HepG2 (cell line): Measurements from ENCODE around the gene RPL31. TPM values are rescaled to one million over a fixed set of nuclear protein-coding genes. Genes with fewer than 3 reads are reported as not detected.

Source experiments
- BCL6 ChIP-seq: IDR thresholded peaks from 2 replicates; pipeline ENCODE4 v1.6.1; 2016; ENCODE audit warnings: missing genetic modification reagents, missing compliant biosample characterization
- ELF1 ChIP-seq: sonication (generic); formaldehyde crosslinking; IDR thresholded peaks from 2 replicates; pipeline ENCODE4 v1.4.0; 2020; ENCODE audit warnings: missing genetic modification reagents
- KDM5B ChIP-seq: sonication (generic); formaldehyde crosslinking; IDR thresholded peaks from 2 replicates; pipeline ENCODE4 v1.4.0; 2020; ENCODE audit warnings: missing genetic modification reagents, mild to moderate bottlenecking, borderline replicate concordance
- MBD4 ChIP-seq: IDR thresholded peaks from 2 replicates; pipeline ENCODE4 v1.6.1; 2012; ENCODE audit warnings: low read length, inconsistent platforms, borderline replicate concordance
- MED13 ChIP-seq: sonication (generic); formaldehyde crosslinking; IDR thresholded peaks from 2 replicates; pipeline ENCODE4 v1.5.0; 2020; ENCODE audit warnings: missing genetic modification reagents
- MTA1 ChIP-seq: sonication (generic); formaldehyde crosslinking; IDR thresholded peaks from 2 replicates; pipeline ENCODE4 v1.4.0; 2020; ENCODE audit warnings: missing genetic modification reagents, mild to moderate bottlenecking, borderline replicate concordance
- NFE2 ChIP-seq: sonication (generic); formaldehyde crosslinking; IDR thresholded peaks from 2 replicates; pipeline ENCODE4 v1.4.0; 2020; ENCODE audit warnings: missing genetic modification reagents
- NR0B2 ChIP-seq: sonication (generic); formaldehyde crosslinking; IDR thresholded peaks from 2 replicates; pipeline ENCODE4 v1.4.0; 2020; ENCODE audit warnings: mild to moderate bottlenecking, missing genetic modification reagents
- RCOR2 ChIP-seq: IDR thresholded peaks from 2 replicates; pipeline ENCODE4 v1.6.1; 2016; ENCODE audit warnings: missing biosample characterization, missing genetic modification reagents
- TFE3 ChIP-seq: IDR thresholded peaks from 2 replicates; pipeline ENCODE4 v1.6.1; 2016
- YEATS4 ChIP-seq: sonication (generic); formaldehyde crosslinking; IDR thresholded peaks from 2 replicates; pipeline ENCODE4 v1.4.0; 2020; ENCODE audit warnings: missing genetic modification reagents, borderline replicate concordance
- ZBTB39 ChIP-seq: sonication (generic); formaldehyde crosslinking; IDR thresholded peaks from 2 replicates; pipeline ENCODE4 v1.5.0; 2020; ENCODE audit warnings: missing genetic modification reagents
- ZNF143 ChIP-seq: sonication (generic); formaldehyde crosslinking; IDR thresholded peaks from 2 replicates; pipeline ENCODE4 v1.4.0; 2020; ENCODE audit warnings: missing genetic modification reagents
- ZNF574 ChIP-seq: sonication (generic); formaldehyde crosslinking; IDR thresholded peaks from 2 replicates; pipeline ENCODE4 v1.4.0; 2020; ENCODE audit warnings: missing genetic modification reagents
- ZNF790 ChIP-seq: sonication (generic); formaldehyde crosslinking; IDR thresholded peaks from 2 replicates; pipeline ENCODE4 v1.8.0; 2022; ENCODE audit warnings: missing genetic modification reagents, mild to moderate bottlenecking, borderline replicate concordance
- ZUFSP ChIP-seq: sonication (generic); formaldehyde crosslinking; IDR thresholded peaks from 2 replicates; pipeline ENCODE4 v1.9.0; 2021; ENCODE audit warnings: missing genetic modification reagents, mild to moderate bottlenecking, borderline replicate concordance
- polyA plus RNA-seq, 8 experiments: library from polyadenylated mRNA; depleted of rRNA in 3 of 8; stranded (reverse) in 7 of 8; unstranded in 1 of 8; fragments of >200 nt; fragmentation: Illumina TruSeq in 4 of 8; extraction: Trizol in 4 of 8; gene quantifications; 2 replicates each; pipeline versions ENCODE4 v1.2.1 to v1.2.3, GENCODE V29; 2011 to 2016; ENCODE audit warnings: low read depth in 4 of 8, missing spikeins in 1 of 8, mixed read lengths in 1 of 8; ENCODE audit not compliant: insufficient read depth in 1 of 8
- total RNA-seq, 5 experiments: library from RNA; depleted of rRNA; stranded (reverse); fragments of >200 nt; fragmentation: Illumina TruSeq; extraction: Trizol; gene quantifications; 2 replicates each; pipeline ENCODE4 v1.2.3, GENCODE V29; 2016; ENCODE audit warnings: low read depth in 1 of 5

The RPL31 gene
- total and polyA plus RNA-seq, 2 of the 13 experiments (the other 11 are each of a cell fraction or from before 2014, with no cell fraction given): 3,331 to 3,582 TPM

- TF ChIP-seq NR0B2 (CRISPR knock-in tag) (peak; percentile 99), BCL6 (CRISPR knock-in tag) (peak; percentile 65), ZBTB39 (peak; percentile 85; the same call in 1 of the 2 replicates), RCOR2 (CRISPR knock-in tag) (peak; percentile 65; the same call in 1 of the 2 replicates), MED13 (CRISPR knock-in tag) (peak; percentile 88), ZNF143 (CRISPR knock-in tag) (peak; percentile 96), ZUFSP (0 out of 2 replicates have a peak, but pooled peaks have one; percentile 66), ZNF790 (CRISPR knock-in tag) (peak; percentile 99), MBD4 (no peak), ELF1 (CRISPR knock-in tag) (peak; percentile 98), MTA1 (peak; percentile 94; the same call in 1 of the 2 replicates), TFE3 (peak; percentile 92), YEATS4 (CRISPR knock-in tag) (peak; percentile 99), ZNF574 (CRISPR knock-in tag) (peak; percentile 94), KDM5B (CRISPR knock-in tag) (peak; percentile 100), NFE2 (CRISPR knock-in tag) (0 out of 2 replicates have a peak, but pooled peaks have one; percentile 6)
Observed at GRCh38 chr2:101001691-101002561, at the start of gene RPL31 (continued).
